Measurements from ENCODE around the gene CES4A.

GRCh38 chr16:66996983-66997358 is 8.6 kb downstream of the CES4A start:
- no peak for TF ChIP-seq EZH2 (IDR thresholded peaks at IDR 0.05; ENCODE audit: borderline replicate concordance, low read length)
- no peak for TF ChIP-seq CTCF (conservative IDR thresholded peaks at IDR 0.05 in 1 of 2, IDR thresholded peaks at IDR 0.05 in 1 of 2; ENCODE audit: extremely low read depth in 1 of 2, insufficient read depth in 1 of 2, low read depth in 1 of 2, low read length in 2 of 2)
